ENCODE results near the gene C17orf113. TPM values are rescaled to one million over a fixed set of nuclear protein-coding genes. Genes with fewer than 3 reads are reported as not detected.

The C17orf113 gene
- total and polyA plus RNA-seq, 2 experiments from 2014 or later = 0.29 to 2.1 TPM

GRCh38 chr17:42042598-42043319, 7.6 kb downstream of the C17orf113 start (continued):
- TF ChIP-seq, protein P1, sequence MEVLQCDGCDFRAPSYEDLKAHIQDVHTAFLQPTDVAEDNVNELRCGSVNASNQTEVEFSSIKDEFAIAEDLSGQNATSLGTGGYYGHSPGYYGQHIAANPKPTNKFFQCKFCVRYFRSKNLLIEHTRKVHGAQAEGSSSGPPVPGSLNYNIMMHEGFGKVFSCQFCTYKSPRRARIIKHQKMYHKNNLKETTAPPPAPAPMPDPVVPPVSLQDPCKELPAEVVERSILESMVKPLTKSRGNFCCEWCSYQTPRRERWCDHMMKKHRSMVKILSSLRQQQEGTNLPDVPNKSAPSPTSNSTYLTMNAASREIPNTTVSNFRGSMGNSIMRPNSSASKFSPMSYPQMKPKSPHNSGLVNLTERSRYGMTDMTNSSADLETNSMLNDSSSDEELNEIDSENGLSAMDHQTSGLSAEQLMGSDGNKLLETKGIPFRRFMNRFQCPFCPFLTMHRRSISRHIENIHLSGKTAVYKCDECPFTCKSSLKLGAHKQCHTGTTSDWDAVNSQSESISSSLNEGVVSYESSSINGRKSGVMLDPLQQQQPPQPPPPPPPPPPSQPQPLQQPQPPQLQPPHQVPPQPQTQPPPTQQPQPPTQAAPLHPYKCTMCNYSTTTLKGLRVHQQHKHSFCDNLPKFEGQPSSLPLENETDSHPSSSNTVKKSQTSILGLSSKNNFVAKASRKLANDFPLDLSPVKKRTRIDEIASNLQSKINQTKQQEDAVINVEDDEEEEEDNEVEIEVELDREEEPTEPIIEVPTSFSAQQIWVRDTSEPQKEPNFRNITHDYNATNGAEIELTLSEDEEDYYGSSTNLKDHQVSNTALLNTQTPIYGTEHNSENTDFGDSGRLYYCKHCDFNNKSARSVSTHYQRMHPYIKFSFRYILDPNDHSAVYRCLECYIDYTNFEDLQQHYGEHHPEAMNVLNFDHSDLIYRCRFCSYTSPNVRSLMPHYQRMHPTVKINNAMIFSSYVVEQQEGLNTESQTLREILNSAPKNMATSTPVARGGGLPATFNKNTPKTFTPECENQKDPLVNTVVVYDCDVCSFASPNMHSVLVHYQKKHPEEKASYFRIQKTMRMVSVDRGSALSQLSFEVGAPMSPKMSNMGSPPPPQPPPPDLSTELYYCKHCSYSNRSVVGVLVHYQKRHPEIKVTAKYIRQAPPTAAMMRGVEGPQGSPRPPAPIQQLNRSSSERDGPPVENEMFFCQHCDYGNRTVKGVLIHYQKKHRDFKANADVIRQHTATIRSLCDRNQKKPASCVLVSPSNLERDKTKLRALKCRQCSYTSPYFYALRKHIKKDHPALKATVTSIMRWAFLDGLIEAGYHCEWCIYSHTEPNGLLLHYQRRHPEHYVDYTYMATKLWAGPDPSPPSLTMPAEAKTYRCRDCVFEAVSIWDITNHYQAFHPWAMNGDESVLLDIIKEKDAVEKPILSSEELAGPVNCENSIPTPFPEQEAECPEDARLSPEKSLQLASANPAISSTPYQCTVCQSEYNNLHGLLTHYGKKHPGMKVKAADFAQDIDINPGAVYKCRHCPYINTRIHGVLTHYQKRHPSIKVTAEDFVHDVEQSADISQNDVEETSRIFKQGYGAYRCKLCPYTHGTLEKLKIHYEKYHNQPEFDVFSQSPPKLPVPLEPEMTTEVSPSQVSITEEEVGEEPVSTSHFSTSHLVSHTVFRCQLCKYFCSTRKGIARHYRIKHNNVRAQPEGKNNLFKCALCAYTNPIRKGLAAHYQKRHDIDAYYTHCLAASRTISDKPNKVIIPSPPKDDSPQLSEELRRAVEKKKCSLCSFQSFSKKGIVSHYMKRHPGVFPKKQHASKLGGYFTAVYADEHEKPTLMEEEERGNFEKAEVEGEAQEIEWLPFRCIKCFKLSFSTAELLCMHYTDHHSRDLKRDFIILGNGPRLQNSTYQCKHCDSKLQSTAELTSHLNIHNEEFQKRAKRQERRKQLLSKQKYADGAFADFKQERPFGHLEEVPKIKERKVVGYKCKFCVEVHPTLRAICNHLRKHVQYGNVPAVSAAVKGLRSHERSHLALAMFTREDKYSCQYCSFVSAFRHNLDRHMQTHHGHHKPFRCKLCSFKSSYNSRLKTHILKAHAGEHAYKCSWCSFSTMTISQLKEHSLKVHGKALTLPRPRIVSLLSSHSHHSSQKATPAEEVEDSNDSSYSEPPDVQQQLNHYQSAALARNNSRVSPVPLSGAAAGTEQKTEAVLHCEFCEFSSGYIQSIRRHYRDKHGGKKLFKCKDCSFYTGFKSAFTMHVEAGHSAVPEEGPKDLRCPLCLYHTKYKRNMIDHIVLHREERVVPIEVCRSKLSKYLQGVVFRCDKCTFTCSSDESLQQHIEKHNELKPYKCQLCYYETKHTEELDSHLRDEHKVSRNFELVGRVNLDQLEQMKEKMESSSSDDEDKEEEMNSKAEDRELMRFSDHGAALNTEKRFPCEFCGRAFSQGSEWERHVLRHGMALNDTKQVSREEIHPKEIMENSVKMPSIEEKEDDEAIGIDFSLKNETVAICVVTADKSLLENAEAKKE (CRISPR knock-in tag; IDR thresholded peaks at IDR 0.05) = no peak
- TF ChIP-seq POLR2AphosphoS5 (IDR thresholded peaks at IDR 0.05; ENCODE audit: low read depth) (no peak), ZNF114 (CRISPR knock-in tag; IDR thresholded peaks at IDR 0.05) (no peak), JUNB (IDR thresholded peaks at IDR 0.05; ENCODE audit: unreplicated experiment) (no peak)

DNA sequence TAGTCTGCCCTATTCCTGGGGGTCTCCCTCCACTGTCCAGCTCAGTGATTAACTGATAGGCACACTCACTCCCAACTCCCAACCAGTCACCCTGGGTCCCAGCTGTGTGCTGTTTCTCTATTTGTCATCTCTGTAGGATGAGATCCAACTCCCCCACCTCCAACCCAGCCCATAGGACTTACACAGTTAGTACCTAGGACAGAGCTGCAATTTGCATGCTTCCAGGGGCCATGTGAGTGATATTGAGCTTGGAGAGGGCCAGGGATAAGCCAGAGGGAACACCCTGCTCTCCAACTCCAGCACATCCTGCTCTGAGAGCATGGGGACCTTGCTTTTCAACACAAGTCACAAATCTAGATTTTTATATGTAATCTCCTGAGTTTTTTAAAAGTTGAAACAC, 8.8 kb downstream of the C17orf113 start:
- peaks cover 2% of the 10 kb centered on the region for H3K27me3 Mint-ChIP-seq (ENCODE audit: insufficient read depth, low read depth, poor library complexity)
- TF ChIP-seq REST (IDR thresholded peaks at IDR 0.05; ENCODE audit: unreplicated experiment) (peak; percentile 42), POLR2AphosphoS5 (IDR thresholded peaks at IDR 0.05; ENCODE audit: low read depth) (no peak)
- H3K4me3 Mint-ChIP-seq = no peak overlapping the region
- Histone ChIP-seq H2AFZ (no peak overlapping the region), H3F3A (replicated peaks; ENCODE audit: low read depth) (no peaks in the 10 kb centered on the region), H3K4me3 (no peak overlapping the region), H4K20me1 (replicated peaks; ENCODE audit: insufficient read depth) (no peaks in the 10 kb centered on the region), H3K27me3 (ENCODE audit: insufficient read depth) (no peaks in the 10 kb centered on the region), H3K36me3 (ENCODE audit: insufficient read depth) (no peaks in the 10 kb centered on the region), H3K27ac (ENCODE audit: low read depth) (no peak overlapping the region), H3K9me2 (ENCODE audit: insufficient read depth) (no peaks in the 10 kb centered on the region), H3K4me1 (ENCODE audit: insufficient read depth) (no peaks in the 10 kb centered on the region), H3K4me2 (no peak overlapping the region), H3K79me2 (replicated peaks; ENCODE audit: insufficient read depth) (no peaks in the 10 kb centered on the region)
- DNase-seq (ENCODE audit: low spot score) (no peak), ATAC-seq (peak; percentile 9; the same call in 1 of the 3 replicates)
- no peaks in the 10 kb centered on the region; the same call in 2 of the 3 replicates for H3K36me3 Mint-ChIP-seq (ENCODE audit: low read depth)
- peaks cover 13% of the 10 kb centered on the region for H3K4me1 Mint-ChIP-seq
- no peak overlapping the region for H3K27ac Mint-ChIP-seq
- no peaks in the 10 kb centered on the region for H3K9me3 Mint-ChIP-seq
